ENCODE results near the gene TBL3. TPM values are rescaled to one million over a fixed set of nuclear protein-coding genes. Genes with fewer than 3 reads are reported as not detected.
A peak's percentile ranks its signal among the peaks of the same experiment; 100 is the strongest.

TBL3 gene
- polyA plus RNA-seq, 2 of the 4 experiments (the other 2 are of a cell fraction): 21.9 to 42.8 TPM

- Histone ChIP-seq H3K4me2 (peak within 1 kb of the TSS; percentile 91), H3K27ac (peak within 1 kb of the TSS; percentile 95 to 98), H3K4me1 (peaks cover 53% of the 10 kb centered on the region), H3K9me3 (no peaks in the 10 kb centered on the region), H3K4me3 (peak within 1 kb of the TSS; percentile 94)
- POLR2A ChIA-PET: no interaction called here
- no peak for FAIRE-seq
- TF ChIP-seq MAZ (IDR thresholded peaks at IDR 0.05; ENCODE audit: borderline replicate concordance, low read depth, low read length): no peak; the same call in 1 of the 2 replicates
- TF ChIP-seq BCL3 (IDR thresholded peaks at IDR 0.05): peak; percentile 75
- TF ChIP-seq ZNF302 (CRISPR knock-in tag; IDR thresholded peaks at IDR 0.05): no peak
- peak; percentile 63; the same call in 1 of the 2 replicates for TF ChIP-seq TP53 (CRISPR knock-in tag; IDR thresholded peaks at IDR 0.05)
- TF ChIP-seq USF2 (IDR thresholded peaks at IDR 0.05): peak; percentile 60
- peak; percentile 91 for TF ChIP-seq MYC (IDR thresholded peaks at IDR 0.05; ENCODE audit: borderline replicate concordance, low read length)
- TF ChIP-seq KDM1A (IDR thresholded peaks at IDR 0.05; ENCODE audit: low read depth): no peak
- TF ChIP-seq EHF (CRISPR knock-in tag; IDR thresholded peaks at IDR 0.05): peak; percentile 48; the same call in 1 of the 2 replicates
- TF ChIP-seq FOSL2 (IDR thresholded peaks at IDR 0.05): no peak
- 0 out of 2 replicates have a peak, but pooled peaks have one; percentile 19 for TF ChIP-seq FOSL2 (CRISPR knock-in tag; IDR thresholded peaks at IDR 0.05)
- TF ChIP-seq HOXB5 (CRISPR knock-in tag; IDR thresholded peaks at IDR 0.05): peak; percentile 54; the same call in 1 of the 2 replicates
- no peak for TF ChIP-seq GATA3 (IDR thresholded peaks at IDR 0.05; ENCODE audit: borderline replicate concordance)
- no peak for TF ChIP-seq MAFK (IDR thresholded peaks at IDR 0.05; ENCODE audit: partially characterized antibody)
- TF ChIP-seq JUN (IDR thresholded peaks at IDR 0.05): peak; percentile 84 to 89
- TF ChIP-seq E2F6 (IDR thresholded peaks at IDR 0.05; ENCODE audit: borderline replicate concordance, low read depth): peak; percentile 66; the same call in 1 of the 2 replicates
- TF ChIP-seq HOXB13 (CRISPR knock-in tag; IDR thresholded peaks at IDR 0.05; ENCODE audit: low read depth): peak; percentile 73; the same call in 1 of the 2 replicates
- 0 out of 2 replicates have a peak, but pooled peaks have one; percentile 25 for TF ChIP-seq ZSCAN20 (CRISPR knock-in tag; IDR thresholded peaks at IDR 0.05)
- TF ChIP-seq RARB (CRISPR knock-in tag; IDR thresholded peaks at IDR 0.05): 0 out of 2 replicates have a peak, but pooled peaks have one; percentile 42
- TF ChIP-seq KDM5A (IDR thresholded peaks at IDR 0.05): no peak
- peak; percentile 39; the same call in 1 of the 2 replicates for TF ChIP-seq HOXA7 (CRISPR knock-in tag; IDR thresholded peaks at IDR 0.05)
- TF ChIP-seq CBX8 (IDR thresholded peaks at IDR 0.05): no peak
- TF ChIP-seq TFCP2L1 (CRISPR knock-in tag; IDR thresholded peaks at IDR 0.05): peak; percentile 86
- TF ChIP-seq HMGXB4 (CRISPR knock-in tag; IDR thresholded peaks at IDR 0.05; ENCODE audit: borderline replicate concordance): peak; percentile 83; the same call in 1 of the 2 replicates
- peak; percentile 97 for TF ChIP-seq MAX (IDR thresholded peaks at IDR 0.05)
- peak; percentile 57; the same call in 1 of the 2 replicates for TF ChIP-seq ATOH8 (CRISPR knock-in tag; IDR thresholded peaks at IDR 0.05; ENCODE audit: low read depth)
- TF ChIP-seq NR3C1 (IDR thresholded peaks at IDR 0.05): no peak
- TF ChIP-seq NFE2L2 (conservative IDR thresholded peaks at IDR 0.05; ENCODE audit: low read length): no peak
- no peak for TF ChIP-seq ELK1 (IDR thresholded peaks at IDR 0.05; ENCODE audit: low read depth, low read length)
- peak; percentile 96 for TF ChIP-seq PHF8 (IDR thresholded peaks at IDR 0.05; ENCODE audit: borderline replicate concordance, low read depth)
- peak; percentile 81 for TF ChIP-seq POLR2A (IDR thresholded peaks at IDR 0.05; ENCODE audit: low read length)
- CTCF ChIA-PET: interaction anchor here (5.4 to 11.3 kb wide), 2 partner anchors 14 to 21 kb away, joined by 41 to 196 read pairs; partner anchors contain the start of genes GFER, NOXO1 and SYNGR3
- peak; percentile 84 to 93 for DNase-seq (ENCODE audit: low read depth in 1 of 2, low spot score in 1 of 2)
- whole genome bisulfite sequencing (ENCODE audit: missing lambda C conversion rate): 16% methylated on average over 18 of the region's 52 CpGs
- ATAC-seq: peak; percentile 89 to 90
Measured at GRCh38 chr16:2009791-2010510, 38.1 kb downstream of the TBL3 start, which contains the start of gene ZNF598. ZNF598 (minus strand) TSS chr16:2009821.
